ENCODE measurements around the gene MPPED2.

DNA sequence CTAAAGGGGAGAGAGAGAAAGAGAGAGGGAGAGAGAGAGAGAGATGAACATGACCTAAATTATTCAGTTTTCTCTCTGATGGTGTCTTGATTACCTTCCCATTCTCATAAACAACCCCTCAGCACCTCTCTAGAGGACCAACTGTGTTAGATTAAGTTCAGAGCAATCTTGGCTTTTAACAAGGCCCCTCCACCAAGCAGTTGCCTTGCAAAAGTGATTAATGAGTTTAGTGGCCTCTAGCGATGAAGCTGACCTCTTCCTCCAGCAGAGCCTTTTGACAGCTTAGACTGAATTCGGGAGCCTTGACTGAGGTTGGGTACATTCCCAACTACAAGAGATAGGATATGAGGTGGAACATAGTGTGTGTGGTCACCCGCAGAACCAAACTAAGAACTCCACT lies 197.2 kb downstream of the MPPED2 start:
- TF ChIP-seq CTCF (IDR thresholded peaks at IDR 0.05; ENCODE audit: low read length), result no peak
- no peak for TF ChIP-seq EZH2 (optimal IDR thresholded peaks at IDR 0.05; ENCODE audit: low read depth, low read length)
- no peak for TF ChIP-seq EZH2phosphoT487 (IDR thresholded peaks at IDR 0.05; ENCODE audit: low read length)
